HG03432 (cell line): Measurements from ENCODE around the gene DNAH6.
"Not testable (repeated sequence)": the region's sequence is repeated elsewhere in the genome, so short reads cannot be mapped to it uniquely, and the experiment has no call there.

Source experiments
- ATAC-seq: cut with Tn5 transposase; IDR thresholded peaks from one replicate; pipeline ENCODE4 v1.9.1; 2021; ENCODE audit warnings: mild to moderate bottlenecking, moderate library complexity; ENCODE audit not compliant: unreplicated experiment

The DNAH6 gene

GRCh38 chr2:84858937-84859336 is 342.6 kb downstream of the DNAH6 start:
- no peak for ATAC-seq

- ATAC-seq, result no peak
These were observed 345.2 kb downstream of the DNAH6 start for GRCh38 chr2:84861539-84861938.

- no peak for ATAC-seq
These were observed 345.7 kb downstream of the DNAH6 start for GRCh38 chr2:84862006-84862405.

- ATAC-seq, result peak; percentile 74
These were observed 349.0 kb downstream of the DNAH6 start for GRCh38 chr2:84865181-84865783.

GRCh38 chr2:84866122-84866521 is 349.8 kb downstream of the DNAH6 start:
- ATAC-seq, result no peak

- ATAC-seq, result not testable (repeated sequence)
These were observed 352.0 kb downstream of the DNAH6 start for GRCh38 chr2:84868327-84868726.
